Fibroblast of the aortic adventitia (primary cell): Measurements from ENCODE around the gene ADISSP. TPM values are rescaled to one million over a fixed set of nuclear protein-coding genes. Genes with fewer than 3 reads are reported as not detected.

Experiments used
- DNase-seq: peaks from one replicate; pipeline ENCODE4 v3.0.0-alpha.2; 2010; ENCODE audit warnings: low read depth
- H3K4me3 ChIP-seq: 2 replicates; pipeline ENCODE4 v1.5.1; 2011; ENCODE audit warnings: low read depth, mild to moderate bottlenecking, control low read depth, low read length, moderate library complexity
- total RNA-seq: library from RNA; depleted of rRNA; stranded (reverse); fragments of >200 nt; gene quantifications from 2 replicates; pipeline ENCODE4 v1.2.3, GENCODE V29; 2012; ENCODE audit warnings: low replicate concordance
- TF ChIP-seq, protein P1 (sequence below): IDR thresholded peaks from 2 replicates; pipeline ENCODE4 v1.5.1; 2011; ENCODE audit warnings: mild to moderate bottlenecking, low read length, control low read depth, inconsistent platforms; ENCODE audit not compliant: insufficient read depth

ADISSP gene
- total RNA-seq, 1 donor = 28.4 TPM

DNA sequence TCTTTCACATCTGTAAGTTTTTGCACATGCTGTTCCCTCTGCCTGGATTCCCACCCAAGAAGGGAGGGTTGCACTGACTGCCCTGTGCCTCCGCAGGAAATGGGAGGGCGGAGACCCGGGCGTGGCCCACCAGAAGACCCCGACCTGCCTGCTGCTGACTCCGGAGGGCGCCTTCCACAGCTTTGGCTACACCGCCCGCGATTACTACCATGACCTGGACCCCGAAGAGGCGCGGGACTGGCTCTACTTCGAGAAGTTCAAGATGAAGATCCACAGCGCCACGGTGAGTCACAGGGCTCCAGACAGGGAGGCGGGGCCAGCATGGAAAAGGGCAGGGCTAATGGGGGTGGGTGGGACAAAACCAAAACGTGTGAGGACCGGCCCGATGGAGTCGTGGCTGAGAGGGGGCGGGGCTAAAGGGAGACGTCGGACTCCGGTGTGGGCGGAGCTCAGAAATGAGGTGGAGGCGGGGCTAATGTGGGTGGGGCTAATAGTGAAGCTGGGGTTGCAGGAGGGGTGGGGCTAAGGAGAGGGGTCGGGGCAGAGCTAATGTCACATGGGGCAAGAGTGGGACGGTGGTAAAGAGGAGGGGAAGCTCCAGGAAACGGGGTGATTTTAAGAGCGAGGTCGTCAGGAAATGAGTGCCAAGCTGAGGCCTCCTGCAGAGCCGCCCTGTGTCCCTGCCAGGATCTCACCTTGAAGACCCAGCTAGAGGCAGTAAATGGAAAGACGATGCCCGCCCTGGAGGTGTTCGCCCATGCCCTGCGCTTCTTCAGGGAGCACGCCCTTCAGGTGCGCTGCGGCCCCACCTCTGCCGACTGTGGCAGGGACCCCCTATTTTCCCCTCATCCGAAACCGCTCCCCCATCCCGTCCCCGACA lies 22.5 kb downstream of the ADISSP start:
- TF ChIP-seq, protein P1, sequence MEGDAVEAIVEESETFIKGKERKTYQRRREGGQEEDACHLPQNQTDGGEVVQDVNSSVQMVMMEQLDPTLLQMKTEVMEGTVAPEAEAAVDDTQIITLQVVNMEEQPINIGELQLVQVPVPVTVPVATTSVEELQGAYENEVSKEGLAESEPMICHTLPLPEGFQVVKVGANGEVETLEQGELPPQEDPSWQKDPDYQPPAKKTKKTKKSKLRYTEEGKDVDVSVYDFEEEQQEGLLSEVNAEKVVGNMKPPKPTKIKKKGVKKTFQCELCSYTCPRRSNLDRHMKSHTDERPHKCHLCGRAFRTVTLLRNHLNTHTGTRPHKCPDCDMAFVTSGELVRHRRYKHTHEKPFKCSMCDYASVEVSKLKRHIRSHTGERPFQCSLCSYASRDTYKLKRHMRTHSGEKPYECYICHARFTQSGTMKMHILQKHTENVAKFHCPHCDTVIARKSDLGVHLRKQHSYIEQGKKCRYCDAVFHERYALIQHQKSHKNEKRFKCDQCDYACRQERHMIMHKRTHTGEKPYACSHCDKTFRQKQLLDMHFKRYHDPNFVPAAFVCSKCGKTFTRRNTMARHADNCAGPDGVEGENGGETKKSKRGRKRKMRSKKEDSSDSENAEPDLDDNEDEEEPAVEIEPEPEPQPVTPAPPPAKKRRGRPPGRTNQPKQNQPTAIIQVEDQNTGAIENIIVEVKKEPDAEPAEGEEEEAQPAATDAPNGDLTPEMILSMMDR = no peak
- H3K4me3 ChIP-seq = no peak overlapping the region
- DNase-seq = no peak

DNA sequence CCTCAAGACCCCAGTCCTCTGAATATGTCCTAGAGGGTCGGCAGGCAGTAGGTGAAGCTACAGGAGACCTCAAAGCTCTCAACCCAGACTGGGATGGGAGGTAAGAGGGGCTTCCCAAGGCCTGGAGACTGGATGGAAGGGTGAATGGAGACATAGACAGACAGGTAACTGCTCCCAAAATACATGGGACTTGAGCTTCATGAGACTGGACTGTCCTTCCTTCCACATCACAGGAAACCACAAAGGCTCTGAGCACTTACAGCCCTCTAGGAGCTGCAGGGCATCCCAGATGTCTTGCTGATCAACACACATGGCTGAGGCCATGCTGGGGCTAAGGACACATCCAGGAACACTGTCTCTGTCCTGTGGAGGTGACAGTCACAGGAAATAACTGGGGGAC lies 23.5 kb downstream of the ADISSP start:
- DNase-seq = no peak
- TF ChIP-seq, protein P1 = no peak
- no peak overlapping the region for H3K4me3 ChIP-seq

DNA sequence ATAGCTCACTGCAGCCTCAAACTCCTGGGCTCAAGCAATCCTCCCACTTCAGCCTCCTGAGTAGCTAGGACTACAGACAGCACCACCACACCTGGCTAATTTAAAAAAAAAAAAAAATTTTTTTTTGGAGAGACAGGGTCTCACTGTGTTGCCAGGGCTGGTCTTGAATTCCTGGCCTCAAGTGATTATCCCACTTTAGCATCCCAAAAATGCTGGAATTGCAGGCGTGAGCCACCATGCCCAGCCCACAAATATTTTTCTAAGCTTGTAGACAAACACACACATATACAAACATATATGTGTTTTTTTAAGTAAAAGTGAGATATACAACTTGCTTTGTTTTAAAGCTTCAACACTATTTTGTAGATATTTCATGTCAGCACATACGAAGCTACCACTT lies 24.3 kb downstream of the ADISSP start:
- TF ChIP-seq, protein P1 = no peak
- H3K4me3 ChIP-seq = no peak overlapping the region

DNA sequence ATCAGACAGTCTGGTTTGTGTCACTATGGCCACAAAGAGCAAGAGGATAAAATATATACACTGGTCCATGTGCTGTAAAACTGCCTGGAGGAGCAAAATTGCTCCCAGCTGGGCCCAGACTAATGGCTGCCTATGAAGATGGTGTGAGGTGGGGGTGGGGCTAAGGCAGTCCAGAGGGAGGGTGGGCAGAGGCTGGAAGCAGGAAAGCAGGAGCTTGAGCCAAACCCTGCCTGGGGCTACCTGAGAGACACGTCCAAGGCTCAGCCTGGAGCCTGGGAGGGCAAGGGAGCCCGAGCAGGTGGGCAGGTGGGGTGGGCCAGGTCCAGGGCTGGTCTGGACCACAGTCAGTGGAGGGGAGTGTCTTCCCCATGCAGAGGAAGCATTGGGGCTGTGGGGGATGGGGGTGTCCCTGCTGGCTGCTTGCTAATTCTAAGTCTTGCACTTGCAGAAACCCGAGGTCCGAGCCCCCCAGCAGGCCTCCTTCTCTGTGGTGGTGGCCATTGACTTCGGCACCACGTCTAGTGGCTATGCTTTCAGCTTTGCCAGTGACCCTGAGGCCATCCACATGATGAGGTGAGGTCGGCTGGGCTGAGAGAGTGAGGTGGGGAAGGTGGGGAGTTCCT lies 25.6 kb downstream of the ADISSP start:
- TF ChIP-seq, protein P1 = no peak
- no peak for DNase-seq
- no peak overlapping the region for H3K4me3 ChIP-seq

More for the DNA sequence above, 24.3 kb downstream of the ADISSP start:
- DNase-seq = no peak

DNA sequence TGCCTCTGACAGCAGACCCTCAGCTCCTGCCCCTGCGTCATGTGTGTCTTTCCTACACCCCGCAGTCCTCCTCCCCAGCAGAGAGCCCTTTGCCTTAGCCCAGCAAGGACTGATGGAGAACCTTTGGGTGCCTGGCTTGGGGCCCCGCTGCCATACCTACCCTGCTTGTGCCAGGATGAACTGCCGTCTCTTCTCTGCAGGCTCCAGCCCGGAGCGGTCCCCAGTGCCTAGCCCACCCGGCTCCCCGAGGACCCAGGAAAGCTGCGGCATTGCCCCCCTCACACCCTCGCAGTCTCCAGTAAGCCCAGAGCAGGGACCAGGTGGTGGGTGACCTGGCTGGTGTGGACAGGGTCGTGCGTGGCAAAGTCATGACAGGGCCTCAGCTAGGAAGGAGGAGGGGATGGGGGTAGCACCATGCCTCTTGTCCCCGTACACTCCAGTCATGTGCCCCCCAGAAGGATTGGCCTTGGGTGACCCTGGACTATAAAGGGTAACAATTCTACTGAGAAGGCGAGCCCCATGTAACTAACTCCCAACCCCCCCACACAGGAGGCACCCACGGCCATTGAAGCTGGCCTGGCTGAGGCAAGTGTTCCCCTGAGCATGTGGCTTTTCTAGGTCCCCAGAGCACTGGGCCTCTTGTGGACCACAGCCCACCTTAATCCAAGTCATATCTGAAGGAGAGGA lies 26.8 kb downstream of the ADISSP start:
- TF ChIP-seq, protein P1 = no peak
- H3K4me3 ChIP-seq = no peak overlapping the region
- DNase-seq = no peak

DNA sequence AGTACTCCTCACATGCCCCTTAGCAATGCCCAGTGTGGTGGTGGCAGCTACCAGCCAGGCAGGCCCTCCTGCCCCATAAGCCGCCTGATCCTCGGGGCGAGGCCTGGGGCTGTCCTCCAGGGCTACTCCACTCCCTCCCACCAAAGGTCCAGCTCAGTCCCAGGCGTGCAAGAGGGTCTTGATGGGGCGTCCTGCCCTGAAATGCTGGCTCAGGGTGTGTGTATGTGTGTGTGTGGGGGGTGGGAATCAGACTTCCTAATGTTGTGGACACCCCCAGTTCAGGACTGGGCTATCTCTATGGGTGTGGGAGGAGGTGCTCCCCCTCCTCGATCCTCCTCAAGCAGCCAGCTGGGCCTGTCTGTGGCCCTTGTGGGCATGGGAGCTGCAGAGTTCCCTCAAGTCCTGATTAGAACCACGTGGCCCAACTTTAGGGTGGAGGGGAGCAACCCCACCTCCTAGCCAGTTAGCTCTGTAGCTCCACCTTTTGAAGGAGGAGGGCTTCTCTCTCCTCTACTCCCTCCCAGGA lies 27.6 kb downstream of the ADISSP start:
- no peak overlapping the region for H3K4me3 ChIP-seq
- TF ChIP-seq, protein P1 = no peak
- DNase-seq = no peak
